EL (cell line): Measurements from ENCODE around the gene HDLBP.
"Not testable (repeated sequence)": the region's sequence is repeated elsewhere in the genome, so short reads cannot be mapped to it uniquely, and the experiment has no call there.

Experiments
- DNase-seq: peaks from one replicate; pipeline ENCODE4 v3.0.0-alpha.2; 2016

Gene HDLBP

DNA sequence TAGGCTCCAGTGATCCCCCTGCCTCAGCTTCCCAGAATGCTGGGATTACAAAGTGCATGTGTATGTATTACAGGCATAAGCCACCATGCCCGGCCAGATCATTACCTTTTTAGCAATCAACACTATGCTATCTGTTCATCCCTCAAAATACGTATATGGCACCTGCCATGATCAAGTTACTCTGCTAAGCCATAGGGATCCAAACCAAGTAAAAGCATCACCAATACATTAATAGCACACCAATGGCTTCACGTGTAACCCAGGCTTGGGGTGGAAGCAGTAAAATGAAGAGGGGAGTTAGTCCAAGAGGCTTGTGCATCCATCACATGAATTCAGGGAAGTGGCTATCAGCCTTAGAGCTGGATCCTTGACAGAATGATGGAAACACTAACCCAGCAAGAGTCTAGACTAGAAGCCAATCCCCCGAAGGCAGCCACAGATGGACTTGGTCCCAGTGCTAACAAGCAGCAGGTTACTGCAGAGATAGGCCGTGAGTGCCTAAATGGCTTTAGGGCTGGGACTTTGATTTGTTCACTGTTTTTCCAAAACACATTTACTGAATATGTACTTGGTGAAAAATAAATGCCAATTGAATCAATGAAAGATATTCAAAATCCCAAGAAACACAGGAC, 11.3 kb downstream of the HDLBP start:
- no peak for DNase-seq

DNA sequence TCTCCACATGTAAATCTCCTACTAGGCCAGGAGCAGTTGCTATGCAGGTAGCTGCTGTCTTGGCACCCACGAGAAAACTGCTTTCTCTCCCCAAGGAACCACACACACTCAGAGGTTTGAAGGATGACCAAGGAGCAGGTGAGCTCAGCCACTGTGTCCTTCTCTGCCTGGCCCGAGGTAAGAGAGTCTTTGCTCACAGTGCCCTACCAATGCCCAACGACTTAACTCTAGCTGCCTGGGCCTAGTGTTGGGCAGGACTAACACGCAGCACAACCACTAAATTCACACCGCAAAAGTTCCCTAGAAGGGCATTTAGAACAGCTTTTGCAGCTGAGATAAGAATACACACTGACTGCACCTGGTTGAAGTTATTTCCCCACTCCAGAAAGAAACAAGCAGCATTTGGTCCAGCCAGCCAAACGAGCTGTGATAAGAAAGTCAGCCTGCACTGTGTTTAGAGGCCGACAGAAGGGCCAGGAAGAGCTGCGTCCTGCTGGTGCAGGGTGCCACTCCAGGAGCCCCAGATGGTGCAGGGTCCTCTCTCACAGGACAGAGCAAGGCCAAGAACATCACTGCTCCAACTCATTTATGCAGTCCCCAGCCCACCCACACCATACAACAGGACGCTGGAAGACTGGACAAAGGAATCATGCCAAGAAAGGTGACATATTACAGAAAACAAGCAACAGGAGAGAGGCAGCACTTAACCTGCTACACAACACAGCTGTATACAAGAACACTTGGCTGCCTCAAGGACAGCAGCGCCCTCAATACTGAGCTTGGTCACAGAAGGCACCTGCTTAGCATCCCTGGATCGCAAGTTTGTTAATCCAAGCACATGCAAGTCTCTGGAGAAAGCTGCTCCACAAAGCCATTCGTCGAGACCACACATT, 12.5 kb downstream of the HDLBP start:
- no peak for DNase-seq

DNA sequence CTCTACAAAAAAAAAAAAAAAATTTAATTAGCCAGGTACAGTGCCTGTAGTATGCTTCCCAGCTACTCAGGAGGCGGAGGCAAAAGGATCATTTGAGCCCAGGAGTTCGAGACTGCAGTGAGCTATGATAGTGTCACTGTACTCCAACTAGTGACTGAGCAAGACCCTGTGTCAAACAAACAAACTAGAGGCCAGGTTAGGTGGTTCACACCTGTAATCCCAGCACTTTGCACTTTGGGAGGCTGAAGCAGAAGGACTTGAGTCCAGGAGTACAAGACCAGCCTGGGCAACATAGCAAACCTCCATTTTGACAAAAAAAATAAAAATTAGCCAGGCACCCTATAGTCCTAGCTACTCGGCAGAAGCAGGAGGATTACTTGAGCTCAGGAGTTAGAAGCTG, 13.4 kb downstream of the HDLBP start:
- DNase-seq, result no peak

DNA sequence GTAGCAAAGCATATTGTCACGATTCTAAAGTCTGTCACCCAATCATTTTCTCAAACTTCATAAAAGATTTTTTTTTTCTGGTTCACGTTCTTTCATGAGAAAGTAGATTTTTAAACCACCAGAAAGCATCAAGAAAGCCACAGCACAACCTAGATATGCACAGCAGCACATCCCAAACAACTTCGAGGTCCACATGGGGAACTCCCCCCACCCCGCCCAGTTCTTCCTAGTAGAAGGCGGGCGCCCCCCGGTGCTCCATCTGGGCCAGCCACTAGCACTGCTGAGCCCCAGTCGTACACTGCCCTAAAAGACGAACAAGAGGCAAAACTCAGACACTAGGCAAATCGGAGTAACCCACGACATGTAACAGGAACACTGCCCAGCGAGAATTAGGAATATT, 15.5 kb downstream of the HDLBP start:
- DNase-seq, result no peak

DNA sequence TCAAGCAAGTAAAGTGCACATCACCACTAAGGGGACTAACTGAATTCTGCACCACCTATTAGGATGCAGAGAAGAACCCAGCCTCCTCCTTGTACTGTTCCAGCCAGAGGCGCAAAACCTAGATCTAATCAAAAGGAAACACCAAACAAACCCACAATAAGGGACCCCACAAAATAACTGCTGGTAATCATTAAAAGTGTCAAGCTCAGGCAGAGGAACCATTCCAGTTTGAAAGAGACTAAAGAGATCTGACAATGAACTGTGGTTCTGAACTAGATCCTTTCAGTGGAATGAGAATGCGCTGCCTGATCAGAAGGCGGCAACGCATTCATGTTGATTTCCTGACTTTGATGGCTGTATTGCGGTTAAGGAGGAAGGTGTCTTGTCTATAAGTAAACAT, 16.8 kb downstream of the HDLBP start:
- no peak for DNase-seq

DNA sequence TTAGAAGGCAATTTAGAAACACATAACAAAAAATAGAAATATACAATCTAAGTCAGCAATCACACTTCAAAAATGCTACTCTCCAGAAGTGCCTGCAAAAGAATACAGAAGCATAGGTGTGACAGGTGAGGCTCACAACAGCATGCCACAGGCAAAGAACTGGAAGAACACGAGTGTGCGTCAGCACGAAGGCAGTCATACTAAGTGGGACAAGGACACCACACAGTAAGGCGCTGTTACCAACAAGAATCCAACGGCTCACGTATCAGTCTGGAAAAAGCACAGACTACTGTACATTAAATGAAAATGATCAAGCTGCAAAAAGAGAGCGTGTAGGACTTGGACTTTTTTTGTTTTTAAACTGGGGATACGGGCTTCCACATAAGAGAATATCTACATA, 18.7 kb downstream of the HDLBP start:
- no peak for DNase-seq

DNA sequence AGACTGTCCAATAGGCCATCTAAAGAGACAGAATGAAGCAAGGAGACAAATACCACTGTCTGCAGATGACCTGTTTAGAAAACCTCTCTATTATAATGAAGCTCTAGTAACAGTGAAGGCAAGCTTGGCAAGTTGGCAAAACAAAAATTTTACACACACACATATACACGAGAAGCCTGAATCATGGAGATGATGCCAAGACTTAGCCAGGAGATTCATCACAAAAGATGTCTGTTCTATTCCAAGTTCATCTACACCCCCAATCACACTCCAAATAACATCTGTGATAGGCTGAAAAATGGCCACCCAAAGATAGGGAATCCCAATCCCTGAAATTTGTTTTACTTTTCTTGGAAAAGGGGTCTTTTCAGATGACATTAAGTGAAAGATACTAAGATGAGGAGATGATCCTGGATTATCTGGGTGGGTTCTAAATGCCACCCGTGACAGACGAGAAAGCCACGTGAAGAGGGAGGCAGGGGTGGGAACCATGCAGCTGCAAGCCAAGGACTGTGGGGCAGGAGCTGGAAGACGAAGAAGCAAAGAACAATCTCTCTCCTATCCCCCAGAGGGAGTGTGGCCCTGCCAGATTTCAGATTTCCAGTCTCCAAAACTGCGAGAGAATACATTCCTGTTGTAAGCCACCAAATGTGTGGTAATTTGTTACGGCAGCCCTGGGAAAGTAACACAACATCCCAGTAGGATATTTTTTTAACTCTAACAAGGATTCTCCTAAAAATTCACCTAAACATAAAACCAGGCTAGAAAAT, 20.0 kb downstream of the HDLBP start:
- no peak for DNase-seq

DNA sequence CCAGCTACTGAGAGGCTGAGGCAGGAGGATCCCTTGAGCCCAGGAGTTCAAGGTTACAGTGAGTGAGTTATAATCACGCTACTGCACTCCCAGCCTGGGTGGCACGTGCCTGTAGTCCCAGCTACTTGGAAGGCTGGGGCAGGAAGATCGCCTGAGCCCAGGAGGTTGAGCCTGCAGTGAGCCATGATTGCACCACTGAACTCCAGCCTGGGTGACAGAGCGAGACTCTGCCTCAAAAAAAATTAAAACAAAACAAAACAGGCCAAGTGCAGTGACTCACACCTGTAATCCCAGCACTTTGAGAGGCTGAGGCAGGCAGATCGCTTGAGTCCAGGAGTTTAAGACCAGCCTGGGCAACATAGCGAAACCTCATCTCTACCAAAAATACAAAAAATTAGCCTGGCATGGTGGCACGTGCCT, 22.1 kb downstream of the HDLBP start:
- peak; percentile 43 for DNase-seq

DNA sequence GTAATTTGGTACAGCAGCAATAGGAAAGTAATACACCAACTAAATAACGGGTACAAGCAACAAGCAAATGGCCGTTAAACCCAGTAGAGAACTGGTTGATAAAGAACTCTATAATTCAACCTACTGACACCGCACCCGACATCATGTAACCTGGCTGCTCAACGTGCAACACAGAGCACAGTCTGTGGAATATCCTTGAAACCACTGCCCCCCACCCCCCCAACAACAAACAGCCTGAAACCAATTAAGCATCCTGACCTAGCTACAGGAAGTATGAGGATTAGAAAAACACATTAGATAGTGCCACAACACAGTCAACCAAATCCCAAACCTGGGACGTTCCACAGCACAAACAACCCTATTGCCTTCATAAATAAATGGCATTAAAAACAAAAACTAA, 23.5 kb downstream of the HDLBP start:
- DNase-seq, result no peak

DNA sequence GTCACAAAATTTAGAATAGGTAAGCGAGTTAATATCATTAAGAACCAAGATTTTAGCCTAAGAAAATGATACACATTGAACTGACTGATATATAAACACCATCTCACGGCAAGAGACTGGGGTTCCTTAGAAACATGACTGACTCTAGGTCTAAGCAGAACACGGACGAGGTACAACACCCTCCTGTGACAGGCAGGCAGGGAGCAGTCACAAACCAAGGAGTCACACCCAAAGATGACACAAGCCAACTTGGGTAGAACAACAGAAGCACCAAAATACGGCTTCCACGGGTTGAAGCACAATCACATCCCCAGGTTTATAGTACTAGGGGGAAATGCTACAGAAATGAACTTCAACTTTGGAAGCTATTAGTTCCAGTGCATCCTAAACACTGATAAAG, 24.3 kb downstream of the HDLBP start:
- no peak for DNase-seq

DNA sequence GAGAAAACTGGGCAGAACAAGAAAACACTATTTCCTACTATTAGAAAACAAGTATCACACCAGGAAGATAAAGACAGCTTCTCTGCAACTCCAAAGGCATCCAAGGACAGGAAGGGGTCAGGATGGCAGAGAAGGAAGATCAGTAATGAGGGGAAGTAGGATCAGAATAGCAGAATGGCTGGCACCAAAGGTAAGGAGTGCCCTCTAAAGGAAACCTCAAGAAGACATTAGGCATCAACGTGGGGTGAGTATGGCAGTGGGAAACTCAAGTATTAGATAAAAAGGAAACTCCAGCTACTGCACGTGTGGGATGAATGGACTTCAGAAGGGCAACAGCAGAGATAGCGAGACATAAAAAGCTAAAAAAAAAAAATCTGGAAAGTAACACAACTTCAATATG, 25.9 kb downstream of the HDLBP start:
- no peak for DNase-seq

DNA sequence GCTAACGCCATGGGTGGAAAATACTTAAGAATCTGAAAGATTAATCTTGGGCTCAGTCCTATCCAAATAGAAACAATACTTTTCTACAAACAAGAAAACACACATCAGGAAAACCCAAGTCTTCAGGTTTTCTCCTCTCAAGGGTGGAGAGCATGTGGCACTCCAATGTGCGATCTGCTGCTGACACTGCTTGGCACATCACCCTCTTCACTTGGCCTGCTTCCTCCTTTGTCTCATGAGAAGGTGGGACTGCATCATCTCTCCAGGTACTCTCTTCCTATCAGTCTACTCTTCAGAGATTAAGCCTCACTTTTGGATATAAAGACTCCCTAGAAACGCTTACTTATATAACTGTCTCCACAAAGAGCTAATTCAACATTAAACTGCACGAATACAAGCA, 26.4 kb downstream of the HDLBP start:
- DNase-seq, result no peak

DNA sequence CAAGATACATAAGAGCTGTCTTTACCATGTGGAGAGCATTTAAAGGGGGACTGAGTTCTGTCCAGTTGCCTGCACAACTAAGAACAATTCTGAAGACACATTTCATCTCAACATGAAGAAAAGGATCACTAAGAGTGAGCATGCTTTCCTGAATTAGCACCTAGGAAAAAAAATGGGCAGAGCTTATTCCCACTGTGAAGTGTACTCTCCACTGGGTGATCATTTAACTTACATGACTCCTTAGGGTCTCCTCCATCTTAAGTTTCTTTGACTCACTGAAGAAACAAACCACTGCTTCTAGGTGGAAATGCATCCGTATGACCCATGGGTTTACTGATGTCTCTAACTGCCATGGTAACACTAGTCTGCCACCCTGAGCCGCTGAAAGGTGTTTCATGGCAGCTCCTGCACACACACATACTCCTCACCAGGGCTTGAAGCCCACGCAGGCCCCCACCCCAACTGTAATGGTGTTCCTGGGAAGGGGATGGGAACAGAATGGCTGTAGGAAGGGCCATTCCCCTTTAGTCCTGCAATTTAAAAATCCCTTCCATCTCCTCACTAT, 27.1 kb downstream of the HDLBP start:
- no peak for DNase-seq

DNA sequence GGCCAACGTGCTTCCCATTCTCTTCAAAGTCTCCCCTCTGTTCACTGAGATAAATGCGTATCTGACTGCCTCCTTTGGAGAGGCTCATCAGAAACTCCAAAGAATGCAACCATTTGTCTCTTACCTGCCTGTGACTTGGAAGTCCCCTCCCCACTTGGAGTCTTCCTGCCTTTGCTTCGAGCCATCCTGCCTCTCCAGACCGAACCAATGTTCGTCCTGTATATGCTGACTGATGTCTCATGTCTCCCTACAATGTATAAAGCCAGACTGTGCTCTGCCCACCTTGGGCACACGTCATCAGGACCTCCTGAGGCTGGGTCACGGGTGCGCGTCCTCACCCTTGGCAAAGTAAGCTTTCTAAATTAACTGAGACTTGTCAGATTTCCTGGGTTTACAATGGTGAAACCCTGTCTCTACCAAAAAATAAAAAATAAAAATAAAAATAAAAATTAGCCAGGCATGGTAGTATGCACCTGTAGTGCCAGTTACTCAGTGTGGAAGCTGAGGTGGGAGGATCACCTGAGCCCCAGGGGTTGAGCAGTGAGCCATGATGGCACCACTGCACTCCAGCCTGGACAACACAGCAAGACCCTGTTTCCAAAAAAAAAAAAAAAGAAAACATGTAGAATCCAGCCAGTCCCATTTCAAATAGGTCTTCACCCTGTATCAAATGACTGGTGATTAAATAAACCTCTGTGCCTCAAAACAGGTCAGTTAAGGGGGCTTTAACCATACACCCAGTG, 29.0 kb downstream of the HDLBP start:
- no peak for DNase-seq

DNA sequence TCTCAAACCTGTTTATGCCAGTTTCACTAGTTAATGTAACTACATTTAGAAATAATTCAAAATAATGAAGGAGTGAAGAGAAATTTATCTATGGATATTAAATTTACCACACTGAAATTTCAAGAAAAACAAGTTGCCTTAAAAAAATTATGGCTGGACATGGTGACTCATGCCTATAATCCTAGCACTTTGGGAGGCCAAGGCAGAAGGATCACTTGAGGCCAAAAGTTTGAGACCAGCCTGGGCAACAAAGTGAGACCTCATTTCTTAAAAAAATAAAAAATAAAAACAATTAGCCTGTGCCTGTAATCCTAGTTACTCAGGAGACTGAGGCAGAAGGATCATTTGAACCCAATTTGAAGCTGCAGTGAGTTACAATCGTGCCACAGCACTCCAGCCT, 29.9 kb downstream of the HDLBP start:
- DNase-seq, result no peak

DNA sequence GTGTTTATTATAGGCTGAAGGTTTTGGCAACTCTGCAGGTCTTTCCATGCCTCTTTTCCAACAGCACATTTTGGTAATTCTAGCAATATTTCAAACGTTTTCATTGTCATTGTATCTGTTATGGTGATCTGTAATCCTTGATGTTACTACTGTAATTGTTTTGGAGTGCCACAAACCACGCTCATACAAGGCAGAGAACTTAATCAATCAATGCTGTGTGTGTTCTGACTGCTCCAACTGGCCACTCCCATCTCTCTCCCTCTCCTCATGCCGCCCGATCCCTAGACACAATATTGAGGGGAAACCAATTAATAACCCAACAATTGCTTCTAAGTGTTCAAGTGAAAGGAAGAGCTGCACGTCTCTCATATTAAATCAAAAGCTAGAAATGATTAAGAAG, 32.9 kb downstream of the HDLBP start:
- DNase-seq, result no peak

DNA sequence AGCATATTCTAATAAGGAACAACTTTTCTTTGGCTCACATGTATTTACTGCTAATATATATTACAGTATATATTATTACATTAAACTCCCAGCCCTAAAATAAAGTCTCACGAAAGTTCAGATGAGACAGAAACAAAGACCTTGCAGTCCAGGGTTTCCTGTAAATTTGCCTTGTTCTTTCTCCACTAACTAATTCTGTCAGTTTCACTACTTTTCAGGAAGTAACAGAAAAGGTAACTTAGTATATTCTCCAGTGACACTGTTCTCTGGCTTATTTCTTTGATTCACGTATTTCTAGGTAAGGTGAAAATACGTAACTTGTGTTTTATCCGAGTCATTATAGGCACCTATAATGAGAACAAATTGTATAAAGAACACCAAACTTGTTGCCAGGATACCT, 35.2 kb downstream of the HDLBP start:
- no peak for DNase-seq

DNA sequence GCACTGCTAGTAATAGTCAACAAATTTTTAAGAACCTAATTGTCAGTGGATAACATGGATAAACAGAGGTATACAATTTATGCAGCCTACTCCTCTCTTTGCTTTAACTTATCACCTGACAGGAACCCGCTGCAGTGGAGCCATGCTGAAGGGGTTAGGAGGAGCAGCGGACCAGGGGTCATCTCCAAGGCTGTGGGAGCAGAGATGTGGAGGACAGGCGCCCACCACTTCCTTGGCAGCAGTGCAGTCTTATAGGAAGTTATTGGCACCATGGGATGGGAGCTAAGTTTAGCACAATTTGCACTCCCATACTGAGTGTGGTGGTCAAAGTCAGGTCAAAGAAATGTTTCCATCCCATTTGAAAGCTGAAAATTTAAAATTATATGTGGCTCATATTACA, 35.6 kb downstream of the HDLBP start:
- DNase-seq, result no peak

DNA sequence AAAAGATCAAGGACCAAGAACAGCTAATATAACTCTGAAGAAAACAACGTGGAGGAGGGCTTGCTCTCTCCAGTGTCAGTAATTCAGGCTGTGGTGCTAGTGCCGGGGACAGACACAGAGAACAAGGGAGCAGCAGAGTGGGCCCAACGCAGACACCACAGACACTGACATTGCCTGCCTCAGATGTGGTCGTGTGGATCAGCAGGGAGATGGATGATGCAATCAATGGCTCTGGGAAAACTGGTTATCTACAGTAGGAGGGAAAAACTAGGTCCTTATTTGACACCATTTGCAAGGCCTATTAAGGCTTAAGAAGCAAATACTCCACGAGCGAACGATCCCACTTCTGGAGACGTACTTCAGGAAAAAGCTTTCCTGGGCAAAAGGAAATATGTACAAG, 36.1 kb downstream of the HDLBP start:
- no peak for DNase-seq

DNA sequence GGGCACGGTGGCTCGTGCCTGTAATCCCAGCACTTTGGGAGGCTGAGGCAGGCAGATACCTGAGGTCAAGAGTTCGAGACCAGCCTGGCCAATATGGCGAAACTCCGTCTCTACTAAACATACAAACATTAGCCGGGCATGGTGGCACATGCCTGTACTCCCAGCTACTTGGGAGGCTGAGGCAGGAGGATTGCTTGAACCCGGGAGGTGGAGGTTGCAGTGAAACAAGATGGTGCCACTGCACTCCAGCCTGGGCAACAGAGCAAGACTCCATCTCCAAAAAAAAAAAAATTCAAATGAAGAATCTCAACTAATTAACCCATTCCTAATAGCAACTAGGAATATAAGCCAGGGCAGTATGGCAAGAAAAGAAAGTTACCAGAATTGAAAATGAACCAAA, 37.2 kb downstream of the HDLBP start:
- DNase-seq, result not testable (repeated sequence)

DNA sequence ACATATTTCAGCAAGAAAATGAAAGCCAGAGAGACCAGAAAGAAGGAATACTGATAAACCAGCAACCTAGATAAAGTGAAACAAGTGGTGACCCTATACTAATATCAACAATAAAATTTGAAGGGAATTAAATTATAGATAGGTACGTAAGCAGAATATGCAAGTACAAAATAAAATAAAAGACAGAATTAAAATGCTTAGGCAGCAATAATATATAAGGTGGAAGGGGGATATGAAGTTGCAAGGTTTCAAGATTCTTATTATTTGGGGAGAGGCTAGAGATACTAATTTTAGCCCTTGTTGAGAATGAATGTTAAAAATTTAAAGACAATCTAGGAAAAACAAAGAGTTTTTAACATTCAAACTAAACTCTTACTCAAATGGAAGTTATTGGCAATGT, 39.6 kb downstream of the HDLBP start:
- DNase-seq, result no peak

DNA sequence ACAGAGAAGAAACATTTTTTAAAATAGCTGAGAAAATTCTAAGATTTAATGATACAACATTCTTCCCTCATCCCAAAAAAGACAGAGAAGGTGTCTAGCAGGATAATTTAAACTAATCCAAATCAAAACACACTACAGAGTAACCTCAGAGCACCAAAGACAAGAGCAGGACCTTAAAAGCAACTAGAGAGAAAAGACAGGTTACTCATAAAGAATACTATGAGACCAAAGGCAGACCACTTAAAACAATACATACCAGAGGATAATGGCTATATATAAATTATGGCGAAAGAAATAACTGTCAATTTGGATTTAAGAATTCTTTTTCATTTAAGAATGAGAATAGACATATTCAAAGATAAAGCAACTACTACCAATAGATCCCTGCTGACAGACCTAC, 40.0 kb downstream of the HDLBP start:
- DNase-seq, result no peak

DNA sequence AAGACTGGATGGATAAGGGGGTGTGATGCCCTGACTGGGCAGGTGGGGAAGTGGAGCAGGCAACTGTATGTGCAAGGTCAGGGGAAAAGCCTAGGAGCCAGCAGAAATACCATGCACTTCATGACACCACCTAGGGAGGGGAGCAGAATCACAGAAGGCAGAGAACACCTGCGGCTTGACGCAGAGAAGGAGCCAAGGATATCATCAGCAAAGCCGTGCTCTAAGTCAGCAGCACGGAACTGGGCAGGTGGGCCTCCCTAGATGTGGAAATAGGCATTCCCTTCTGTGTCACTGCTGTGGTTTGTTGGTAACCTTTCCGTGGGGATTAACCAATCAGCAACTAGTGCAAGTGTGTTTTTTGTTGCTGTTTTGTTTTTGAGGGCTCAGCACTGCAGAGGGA, 41.3 kb downstream of the HDLBP start:
- no peak for DNase-seq
